ENCODE data around the gene SLC35B2. TPM values are rescaled to one million over a fixed set of nuclear protein-coding genes. Genes with fewer than 3 reads are reported as not detected.

SLC35B2 gene
- total RNA-seq, 1 donor from 2014 or later, result 55.6 TPM

DNA sequence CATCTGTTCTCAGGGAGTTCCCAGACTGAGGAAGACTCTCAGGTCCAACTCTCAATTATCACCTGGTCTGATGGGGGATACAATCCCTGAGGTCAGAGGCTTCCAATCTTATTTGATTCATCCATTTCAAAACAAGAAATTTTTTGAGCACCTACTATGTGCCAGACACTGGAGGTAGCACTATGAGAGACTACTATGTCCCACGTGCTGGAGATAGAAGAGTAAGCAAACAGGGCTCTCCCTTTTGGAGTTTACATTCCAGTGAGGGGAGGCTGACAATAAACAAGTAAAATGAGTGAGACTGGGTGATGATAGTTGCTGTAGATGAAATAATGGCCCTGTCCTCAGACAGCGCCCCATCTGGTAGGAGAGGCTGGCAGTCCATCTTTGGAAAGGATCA lies 29.4 kb upstream of the SLC35B2 start:
- DNase-seq (ENCODE audit: low read depth), result no peak

DNA sequence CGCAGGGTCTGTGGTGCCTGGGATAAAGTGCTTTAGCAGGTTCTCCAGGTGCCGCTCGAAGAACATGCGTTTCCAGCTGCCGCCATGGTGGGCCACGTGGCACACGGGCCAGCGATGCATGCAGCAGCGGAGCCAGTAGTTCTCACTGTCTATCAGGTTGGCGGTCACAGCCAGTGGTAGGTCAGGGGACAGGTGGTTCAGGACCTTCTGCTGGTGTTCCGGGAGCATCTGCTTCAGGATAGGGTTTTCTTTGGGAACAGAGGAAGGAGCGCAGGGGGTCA lies 28.9 kb upstream of the SLC35B2 start:
- no peak for DNase-seq (ENCODE audit: low read depth)

DNA sequence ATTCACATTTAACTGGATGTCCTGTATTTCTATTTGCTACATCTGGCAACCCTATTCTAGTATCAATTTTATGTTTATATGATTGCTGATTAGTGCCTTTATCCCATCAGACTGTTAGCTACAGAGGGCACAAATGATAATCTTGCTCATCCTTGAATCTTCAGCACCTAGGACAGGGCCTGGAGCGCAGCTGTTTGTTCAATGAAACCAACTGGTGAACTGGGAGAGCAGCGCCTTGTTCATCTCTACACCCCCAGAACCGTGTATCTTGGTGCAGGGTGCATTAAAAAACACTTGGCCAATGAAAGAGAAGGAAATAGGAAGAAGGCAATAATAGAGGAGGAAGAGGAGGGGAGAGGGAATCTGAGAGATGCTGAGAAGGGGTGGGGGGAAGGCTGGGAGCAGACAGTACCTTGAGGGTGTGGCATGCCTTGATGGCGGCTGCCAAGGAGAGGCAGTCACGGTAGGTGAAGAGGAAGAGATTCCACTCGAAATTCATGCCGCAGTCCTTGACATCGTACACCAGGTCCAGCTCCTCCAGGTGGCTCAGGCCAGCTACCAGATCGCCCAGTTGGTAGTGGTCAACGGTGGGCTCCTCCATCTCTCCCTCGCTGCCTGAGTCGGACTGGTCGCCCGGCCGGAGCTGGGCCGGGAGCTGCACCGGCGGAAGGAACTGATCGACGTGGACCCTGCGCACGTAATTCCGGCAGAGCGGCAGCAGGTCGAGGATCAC lies 28.4 kb upstream of the SLC35B2 start:
- peak; percentile 79 for DNase-seq (ENCODE audit: low read depth)

DNA sequence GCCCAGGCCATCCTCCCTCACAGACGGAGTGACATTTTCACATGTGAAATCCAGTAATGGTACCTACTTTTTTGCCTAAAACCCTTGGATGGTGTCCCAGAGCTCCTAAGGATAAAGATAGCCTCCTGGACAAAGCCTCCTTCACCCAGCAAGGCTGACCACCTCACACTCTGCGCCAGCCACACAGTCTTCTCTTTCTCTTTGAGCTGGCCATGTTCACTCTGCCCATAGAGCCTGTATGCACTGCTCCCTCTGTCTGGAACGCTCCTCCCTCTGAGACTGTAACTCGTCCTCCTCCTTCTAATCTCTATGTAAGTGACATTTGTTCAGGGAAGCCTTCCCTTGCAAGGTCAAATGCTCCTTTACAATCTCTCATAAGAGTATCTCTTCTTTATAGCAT lies 27.5 kb upstream of the SLC35B2 start:
- no peak for DNase-seq (ENCODE audit: low read depth)

DNA sequence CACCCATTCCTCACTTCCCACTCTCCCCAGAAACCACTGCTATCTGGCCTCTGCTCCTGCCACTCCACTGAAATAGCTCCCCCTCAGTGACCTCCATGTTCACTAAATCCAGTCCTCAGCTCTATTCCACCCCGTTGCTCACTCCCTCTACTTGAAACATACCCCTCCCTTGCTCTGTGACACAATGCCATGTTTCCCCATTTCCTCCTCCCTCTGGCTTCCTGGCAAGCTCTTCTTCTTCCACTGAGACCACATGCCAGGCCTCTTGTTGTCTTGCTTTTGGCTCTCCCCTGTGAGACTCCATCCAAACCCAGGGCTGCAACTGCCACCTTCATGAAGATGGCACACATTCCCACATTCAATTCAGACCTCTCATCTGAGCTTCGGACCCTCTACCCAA lies 26.8 kb upstream of the SLC35B2 start:
- no peak for DNase-seq (ENCODE audit: low read depth)

DNA sequence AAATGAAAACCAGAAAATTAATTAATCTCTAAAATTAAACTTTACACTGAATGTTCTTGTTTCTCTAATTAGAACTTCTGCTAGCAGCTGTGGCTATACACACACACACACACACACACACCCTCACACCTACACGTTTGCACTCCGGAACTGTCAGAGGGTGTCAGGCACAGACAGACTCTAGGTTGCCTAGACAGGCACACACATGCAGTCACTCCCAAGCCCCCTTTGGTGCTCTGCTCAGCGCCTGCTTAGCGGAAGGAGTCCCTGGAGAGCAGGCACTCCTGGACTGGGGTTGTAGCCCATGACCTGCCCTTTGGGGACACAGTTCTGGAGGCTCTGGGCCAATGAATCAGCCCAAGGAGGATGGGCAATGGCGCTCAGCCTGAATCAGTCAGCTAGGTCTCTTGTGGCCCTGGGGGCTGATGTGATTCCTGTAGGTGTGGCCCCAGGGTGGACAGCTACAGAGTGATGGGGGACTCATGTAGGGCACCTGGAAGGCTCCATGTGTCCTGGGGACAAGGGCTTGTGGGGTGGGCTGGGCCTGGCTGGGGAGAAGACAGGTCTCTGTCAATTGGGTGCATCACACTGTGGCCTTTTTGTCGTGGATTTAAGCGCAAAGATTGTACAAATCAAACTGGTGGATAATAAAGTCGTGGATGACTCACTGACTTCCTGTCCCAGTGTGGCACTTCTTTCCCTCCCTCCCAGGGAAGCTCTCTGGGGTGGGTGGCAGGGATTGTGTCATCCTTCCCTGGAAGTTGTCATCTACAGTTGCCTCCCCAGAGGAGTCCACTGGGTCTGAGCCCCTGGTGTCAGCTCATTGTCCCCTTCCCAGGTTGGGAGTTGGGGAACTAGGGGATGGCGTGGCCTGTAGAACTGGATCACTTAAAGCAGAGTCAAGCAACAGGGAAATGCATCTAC lies 21.7 kb upstream of the SLC35B2 start:
- no peak for DNase-seq (ENCODE audit: low read depth)

DNA sequence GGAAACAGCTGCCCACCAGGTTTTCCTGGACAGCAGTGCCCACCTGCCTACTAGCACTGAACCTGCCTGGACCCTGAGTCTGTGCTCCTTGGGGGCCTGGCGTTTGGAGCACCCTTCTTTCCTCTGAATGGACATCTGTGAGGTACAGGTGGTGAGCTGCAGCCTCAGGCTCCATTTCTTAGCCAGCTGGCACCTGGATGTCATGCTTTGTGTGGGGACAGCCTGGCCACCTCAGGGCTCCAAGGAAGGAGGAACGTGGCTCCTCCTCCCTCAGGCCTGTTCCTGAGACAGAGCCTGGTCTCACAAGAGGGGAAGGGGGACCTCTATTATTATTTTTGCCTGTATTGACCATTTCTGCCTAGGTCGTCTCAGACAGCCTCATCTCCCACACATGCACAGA lies 21.0 kb upstream of the SLC35B2 start:
- no peak for DNase-seq (ENCODE audit: low read depth)

DNA sequence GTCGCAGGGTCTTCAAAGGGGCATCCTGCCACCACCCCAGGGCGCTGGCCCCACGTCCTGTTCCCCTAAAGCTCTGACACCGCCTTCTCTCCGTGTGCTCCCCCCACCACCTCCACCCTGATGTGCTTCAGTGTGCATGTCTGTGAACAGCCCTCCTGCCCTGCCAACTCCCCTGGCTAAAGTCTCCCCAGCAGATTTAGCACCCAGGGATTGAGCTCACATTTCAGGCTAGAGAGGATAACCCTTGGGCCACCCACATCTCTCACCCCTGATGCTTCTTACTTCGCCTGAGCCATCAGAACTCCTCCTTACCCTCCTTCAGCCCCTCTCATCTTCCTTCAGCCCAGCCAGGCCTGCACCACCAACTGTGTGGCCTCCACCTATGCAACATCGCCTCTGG lies 20.4 kb upstream of the SLC35B2 start:
- DNase-seq (ENCODE audit: low read depth), result no peak

DNA sequence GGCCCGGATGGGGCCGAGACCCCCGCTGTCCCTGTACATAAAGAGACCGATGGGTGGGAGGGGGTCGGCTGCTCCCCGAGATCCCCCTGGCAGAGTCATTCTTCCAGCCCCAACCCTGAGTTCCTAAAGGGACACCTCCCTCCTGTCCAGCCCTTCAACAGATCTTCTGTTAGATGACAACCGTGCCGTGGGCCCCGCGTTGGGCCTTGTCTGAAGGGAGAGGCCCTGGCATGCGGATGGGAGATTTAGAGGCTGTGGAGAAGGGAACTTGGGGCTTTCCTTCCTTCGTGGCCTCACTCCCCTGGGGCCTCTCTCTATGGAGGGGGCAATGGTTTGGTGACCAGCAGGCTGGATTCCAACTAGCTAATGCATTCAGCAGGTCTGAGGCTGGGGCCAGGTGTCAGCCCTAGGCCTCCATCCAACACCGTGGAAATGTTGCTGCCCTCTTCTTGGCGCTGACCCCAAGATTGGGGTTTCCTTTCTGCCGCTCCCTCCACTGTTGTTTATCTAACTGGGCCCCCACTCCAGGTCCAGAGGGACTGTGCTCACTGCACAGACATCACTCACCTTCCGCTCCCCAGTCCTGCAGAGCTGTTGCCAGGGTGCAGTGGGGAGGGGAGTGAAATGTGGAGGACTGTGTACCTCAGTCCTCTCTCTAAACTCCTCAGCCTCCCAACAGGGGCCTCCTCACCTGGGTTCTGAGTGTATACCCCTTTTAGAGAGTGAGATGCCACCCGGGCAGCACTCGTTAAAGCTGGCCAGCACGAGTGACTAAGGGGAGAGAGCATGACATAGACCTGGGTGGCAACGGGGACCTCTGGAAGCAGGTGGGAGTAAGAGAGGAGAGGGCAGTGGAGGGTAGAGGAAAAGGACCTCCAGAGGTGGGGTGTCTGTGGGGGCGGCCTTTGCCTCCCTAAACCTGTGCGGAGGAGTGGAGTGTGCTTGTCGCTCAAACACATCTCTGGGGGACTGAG lies 19.6 kb upstream of the SLC35B2 start:
- no peak for DNase-seq (ENCODE audit: low read depth)

DNA sequence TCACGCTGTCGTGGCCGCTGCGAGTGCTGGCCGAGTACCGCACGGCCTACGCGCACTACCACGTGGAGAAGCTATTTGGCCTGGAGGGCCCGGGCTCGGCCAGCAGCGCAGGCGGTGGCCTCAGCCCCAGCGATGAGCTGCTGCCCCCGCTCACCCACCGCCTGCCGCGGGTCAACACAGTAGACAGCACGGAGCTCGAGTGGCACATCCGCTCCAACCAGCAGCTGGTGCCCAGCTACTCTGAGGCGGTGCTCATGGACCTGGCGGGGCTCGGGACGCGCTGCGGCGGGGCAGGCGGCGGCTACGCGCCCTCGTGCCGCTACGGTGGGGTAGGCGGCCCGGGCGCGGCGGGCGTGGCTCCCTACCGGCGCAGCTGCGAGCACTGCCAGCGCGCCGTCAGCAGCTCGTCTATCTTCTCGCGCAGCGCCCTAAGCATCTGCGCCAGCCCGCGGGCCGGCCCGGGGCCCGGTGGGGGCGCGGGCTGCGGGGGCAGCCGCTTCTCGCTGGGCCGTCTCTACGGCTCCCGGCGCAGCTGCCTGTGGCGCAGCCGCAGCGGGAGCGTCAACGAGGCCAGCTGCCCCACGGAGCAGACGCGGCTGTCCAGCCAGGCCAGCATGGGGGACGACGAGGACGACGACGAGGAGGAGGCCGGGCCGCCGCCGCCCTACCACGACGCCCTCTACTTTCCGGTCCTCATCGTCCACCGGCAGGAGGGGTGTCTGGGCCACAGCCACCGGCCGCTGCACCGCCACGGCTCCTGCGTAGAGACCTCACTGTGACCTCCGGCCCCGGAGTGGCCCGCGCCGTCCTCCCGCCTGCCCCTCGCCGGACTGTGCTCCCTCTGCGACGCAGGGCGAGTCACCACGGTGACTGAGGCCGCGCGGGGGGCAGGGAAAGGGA lies 18.7 kb upstream of the SLC35B2 start:
- peak; percentile 59 for DNase-seq (ENCODE audit: low read depth)

DNA sequence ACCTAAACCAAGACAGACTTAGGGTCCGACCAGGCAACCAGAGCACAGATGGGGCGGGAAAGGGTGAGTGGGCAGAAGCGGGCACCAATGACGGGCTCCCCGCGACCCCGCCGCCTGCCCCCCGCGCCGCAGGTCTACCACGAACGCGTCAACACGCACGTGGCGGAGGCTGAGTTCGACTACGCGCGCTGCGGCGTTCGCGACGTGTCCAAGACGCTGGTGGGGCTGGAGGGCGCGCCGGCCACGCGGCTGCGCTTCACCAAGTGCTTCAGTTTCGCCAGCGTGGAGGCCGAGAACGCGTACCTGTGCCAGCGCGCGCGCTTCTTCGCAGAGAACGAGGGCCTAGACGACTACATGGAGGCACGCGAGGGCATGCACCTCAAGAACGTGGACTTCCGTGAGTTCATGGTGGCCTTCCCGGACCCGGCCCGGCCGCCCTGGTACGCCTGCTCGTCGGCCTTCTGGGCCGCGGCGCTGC lies 18.0 kb upstream of the SLC35B2 start:
- no peak for DNase-seq (ENCODE audit: low read depth)

DNA sequence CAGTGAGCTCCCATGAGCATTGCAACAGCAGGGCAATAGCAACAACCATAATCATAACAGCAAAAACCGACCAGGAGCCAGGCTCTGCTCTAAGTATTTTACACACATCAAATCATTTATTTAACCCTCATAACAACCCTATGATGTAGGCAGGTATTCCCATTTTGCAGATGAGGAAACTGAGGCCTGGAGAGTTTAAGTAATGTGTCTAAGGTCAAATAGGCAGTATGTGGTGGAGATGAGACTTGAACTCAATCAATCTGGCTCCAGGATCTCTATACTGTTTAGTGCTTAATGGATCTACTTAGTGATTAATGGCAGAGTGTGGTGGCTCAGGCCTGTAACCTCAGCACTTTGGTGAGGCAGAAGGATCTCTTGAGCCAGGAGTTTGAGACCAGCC lies 16.3 kb upstream of the SLC35B2 start:
- DNase-seq (ENCODE audit: low read depth), result no peak

DNA sequence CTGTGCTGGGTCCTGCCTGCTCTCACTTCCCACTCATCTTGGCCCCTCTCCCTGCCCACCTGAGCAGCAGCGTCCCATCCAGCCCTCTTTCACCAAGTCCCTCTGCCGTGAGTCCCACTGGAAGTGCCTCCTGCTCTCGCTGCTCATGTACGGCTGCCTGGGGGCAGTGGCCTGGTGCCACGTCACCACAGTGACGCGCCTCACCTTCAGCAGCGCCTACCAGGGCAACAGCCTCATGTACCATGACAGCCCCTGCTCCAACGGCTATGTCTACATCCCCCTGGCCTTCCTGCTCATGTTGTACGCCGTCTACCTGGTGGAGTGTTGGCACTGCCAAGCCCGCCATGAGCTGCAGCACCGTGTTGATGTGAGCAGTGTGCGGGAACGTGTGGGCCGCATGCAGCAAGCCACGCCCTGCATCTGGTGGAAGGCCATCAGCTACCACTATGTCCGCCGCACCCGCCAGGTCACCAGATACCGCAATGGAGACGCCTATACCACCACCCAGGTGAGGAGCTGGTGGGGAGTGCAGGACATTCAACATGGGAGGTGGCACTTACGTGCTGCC lies 15.8 kb upstream of the SLC35B2 start:
- no peak for DNase-seq (ENCODE audit: low read depth)

DNA sequence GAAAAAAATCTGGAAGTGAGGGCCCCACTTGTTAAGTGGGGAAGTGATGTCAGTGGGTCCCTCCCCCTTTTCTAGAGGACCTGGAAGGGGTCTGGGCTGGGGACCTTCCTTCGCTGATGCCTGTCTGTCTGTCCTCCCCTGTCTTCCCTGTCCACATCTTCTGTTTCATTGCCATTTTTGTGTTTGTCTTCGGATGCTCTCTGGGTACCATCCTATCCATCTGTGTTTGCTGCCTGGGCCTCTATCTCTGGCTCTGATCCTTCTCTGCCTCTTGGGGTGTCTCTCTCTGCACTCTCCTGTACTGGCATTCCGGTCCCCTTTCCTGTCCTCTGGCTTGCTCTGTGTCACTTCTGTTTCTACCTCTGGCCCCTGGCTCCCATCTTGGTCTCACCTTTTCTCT lies 15.2 kb upstream of the SLC35B2 start:
- no peak for DNase-seq (ENCODE audit: low read depth)

DNA sequence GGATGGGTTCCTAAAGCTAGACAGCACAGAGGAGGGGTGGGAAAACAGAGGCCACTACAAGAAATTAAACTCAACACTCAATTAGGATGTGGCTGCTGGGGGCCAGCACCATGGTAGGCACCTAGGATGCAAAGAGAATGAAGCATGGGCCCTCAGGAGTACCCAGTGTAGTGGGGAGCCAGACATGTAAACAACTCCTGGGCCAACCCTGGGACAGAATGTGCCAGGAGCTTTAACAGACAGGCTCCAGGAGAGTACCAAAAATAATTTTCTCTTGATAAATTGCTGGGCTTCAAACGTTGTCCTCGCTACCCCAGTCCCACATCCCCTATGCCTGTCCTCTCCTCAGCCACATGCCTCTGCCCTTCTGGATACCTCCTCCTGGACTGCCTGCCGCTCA lies 14.6 kb upstream of the SLC35B2 start:
- DNase-seq (ENCODE audit: low read depth), result no peak

DNA sequence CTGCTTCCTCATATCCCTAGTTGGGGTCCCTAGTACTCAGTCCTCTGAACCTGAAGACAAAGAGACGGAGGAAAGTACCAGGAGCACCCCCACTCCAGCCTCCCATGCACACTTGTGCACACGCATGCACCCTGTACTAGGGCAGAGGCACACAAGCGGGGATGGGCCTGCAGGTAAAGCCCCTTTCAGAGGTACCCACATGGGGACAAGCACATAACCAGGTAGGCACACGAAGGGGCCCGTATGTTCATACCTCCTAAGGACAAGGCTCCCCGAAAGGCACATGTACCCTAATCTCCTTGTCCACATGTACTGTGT lies 14.0 kb upstream of the SLC35B2 start:
- no peak for DNase-seq (ENCODE audit: low read depth)

DNA sequence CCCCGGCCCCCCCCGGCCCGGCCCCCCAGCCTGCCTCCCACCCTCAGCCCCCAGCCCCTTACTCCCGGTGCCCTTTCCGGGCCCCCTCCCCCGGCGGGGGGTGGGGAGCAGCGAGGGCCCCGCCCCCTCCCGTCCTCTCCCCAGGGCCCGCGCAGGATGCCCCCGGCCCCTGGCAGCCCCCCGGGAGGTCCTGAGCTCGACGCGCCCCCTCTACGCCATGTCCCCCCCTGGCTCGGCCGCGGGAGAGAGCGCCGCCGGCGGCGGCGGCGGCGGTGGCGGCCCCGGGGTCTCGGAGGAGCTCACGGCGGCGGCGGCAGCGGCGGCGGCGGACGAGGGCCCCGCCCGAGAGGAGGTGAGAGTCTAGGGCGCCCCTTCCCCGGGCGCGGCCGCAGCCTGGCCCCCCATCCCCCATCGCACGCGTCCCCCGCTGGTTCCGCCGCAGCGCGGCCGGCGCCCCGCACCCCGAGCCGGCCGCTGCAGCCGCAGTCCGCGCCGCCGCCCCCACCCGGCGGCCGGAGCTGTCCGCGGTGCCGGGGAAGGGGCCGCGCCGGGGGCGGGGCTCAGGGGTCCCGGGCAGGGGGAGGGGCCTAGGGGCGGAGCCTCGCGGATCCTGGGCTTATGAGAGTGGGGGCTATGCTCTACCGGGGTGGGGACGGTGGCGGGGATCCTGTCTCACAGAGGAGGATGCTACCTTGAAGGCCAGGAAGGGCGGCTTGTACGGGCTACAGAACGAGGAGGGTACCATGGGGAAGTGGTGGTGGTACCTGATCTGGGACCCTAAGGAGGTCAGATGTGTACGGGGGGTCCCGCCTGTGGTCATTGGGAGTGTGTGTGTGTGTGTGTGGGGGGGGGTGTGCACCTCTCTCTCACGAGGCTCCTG lies 13.4 kb upstream of the SLC35B2 start:
- DNase-seq (ENCODE audit: low read depth), result no peak

DNA sequence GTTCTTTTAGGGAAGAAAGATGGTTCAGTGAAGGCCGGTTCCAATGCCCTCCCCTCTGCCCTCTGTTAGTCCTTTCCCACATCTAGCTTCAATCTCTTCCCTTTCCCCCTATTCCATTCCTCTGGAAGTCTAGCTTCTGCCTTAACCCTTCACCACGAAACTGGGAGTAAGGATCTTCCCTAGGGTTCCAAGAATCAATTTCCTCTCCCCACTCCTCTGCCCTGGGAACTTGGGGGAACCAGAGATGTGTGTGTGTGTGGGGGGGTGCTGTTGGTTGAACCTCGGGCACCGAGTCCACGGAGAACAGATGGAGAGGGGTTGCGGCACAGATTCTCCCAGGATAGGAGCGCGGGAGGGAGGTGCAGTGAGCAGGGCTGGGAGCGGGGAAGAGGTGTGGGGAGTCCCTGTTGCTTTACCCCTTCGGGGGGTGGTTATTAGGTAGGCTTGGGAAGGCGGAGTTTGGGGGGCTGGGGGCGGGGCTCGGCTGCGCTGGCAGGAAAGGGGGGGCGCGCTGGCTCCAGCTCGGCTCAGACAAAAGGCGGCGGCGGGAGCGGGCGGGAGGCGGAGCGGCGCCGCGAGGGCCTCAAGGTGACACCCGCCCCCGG lies 12.7 kb upstream of the SLC35B2 start, which contains the start of gene TMEM151B:
Gene TMEM151B (plus strand): TSS at position 530 of the 605 bp plus-strand sequence. CDS start 293 bp downstream, outside the sequence.
- DNase-seq (ENCODE audit: low read depth), result no peak

Data from myocyte (in vitro differentiated cells).